GM21786 (cell line): ENCODE data around the gene LRRC55.
"Not testable (repeated sequence)": the region's sequence is repeated elsewhere in the genome, so short reads cannot be mapped to it uniquely, and the experiment has no call there.

ENCODE experiments used
- ATAC-seq: cut with Tn5 transposase; IDR thresholded peaks from one replicate; pipeline ENCODE4 v1.9.1; 2021; ENCODE audit not compliant: unreplicated experiment

The LRRC55 gene

GRCh38 chr11:57160665-57161064, 21.1 kb upstream of the LRRC55 start:
- ATAC-seq: no peak

DNA sequence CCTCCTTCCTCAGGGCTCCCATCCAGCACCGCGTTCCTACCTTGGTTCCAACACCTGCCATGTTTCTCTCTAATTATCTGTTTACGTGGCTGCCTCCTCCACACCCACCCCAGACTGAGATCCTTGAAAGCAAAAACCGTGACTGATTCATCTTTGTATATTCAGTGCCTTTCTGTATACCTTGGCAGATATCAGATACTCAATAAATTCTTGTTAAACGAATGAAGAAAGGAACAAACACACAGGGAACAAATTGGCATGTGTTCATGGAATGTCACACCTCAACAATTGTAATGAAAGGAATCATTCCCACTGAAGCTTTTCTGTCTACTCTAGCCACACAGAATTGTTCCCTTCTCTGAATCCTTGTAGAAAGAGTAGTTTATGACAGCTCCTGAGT, 20.4 kb upstream of the LRRC55 start:
- no peak for ATAC-seq

DNA sequence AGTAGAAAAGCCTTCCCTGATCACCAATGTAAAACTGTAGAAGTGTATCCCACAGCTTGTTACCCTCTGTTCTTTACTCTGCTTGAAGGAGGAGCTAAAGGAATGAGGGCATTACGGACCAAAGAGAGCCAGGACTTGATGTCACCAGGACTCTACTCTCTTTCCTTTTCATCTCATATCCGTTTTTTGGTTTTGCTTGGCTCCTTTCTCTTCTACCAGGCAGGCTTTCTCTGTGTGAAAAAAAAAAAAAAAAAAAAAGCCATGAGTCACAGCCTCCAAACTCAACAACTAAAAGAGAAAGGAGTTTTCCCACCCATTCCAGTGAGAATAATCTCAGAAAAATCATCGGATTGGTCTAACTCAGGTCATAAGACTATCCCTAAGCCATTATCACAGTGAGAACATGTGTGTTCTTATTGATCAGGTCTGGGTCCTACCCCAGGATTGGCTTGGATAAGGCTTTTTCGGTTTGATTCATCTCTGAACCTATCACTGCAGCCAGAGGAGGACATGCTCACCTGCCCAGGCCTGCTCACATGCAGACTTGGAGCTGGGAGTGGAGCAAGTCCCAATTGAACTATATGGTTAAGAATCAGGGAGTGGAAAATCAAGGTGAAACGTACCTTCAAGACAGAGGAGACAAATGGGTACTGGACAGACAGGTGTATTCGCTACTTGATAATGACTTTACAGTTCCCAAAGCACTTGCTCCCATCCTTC, 19.4 kb upstream of the LRRC55 start:
- no peak for ATAC-seq

- ATAC-seq: no peak
Observed at GRCh38 chr11:57163160-57163868, 18.4 kb upstream of the LRRC55 start.

DNA sequence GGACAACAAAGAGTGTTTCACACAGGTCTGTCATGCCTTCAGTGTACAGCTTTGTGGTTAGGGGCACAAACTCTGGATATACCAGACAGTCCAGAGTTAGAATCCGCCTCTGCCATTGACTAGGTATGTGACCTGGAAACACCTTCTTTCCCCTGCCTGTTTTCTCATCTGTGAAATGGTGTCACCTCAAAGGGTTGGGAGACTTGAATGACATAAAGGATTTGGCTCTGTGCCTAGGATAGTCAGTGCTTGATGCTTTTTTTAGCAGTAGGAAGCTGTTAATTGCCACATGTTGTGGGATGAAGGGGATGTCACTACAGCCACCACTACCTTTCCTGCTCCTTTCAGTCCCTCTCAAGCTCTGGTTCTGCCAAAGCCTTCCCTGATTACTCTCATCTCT, 17.4 kb upstream of the LRRC55 start:
- no peak for ATAC-seq

GRCh38 chr11:57167125-57167846, 14.5 kb upstream of the LRRC55 start:
- no peak for ATAC-seq

GRCh38 chr11:57169732-57170313, 11.9 kb upstream of the LRRC55 start:
- ATAC-seq: not testable (repeated sequence)

- no peak for ATAC-seq
Observed at GRCh38 chr11:57172031-57172430, 9.7 kb upstream of the LRRC55 start.

DNA sequence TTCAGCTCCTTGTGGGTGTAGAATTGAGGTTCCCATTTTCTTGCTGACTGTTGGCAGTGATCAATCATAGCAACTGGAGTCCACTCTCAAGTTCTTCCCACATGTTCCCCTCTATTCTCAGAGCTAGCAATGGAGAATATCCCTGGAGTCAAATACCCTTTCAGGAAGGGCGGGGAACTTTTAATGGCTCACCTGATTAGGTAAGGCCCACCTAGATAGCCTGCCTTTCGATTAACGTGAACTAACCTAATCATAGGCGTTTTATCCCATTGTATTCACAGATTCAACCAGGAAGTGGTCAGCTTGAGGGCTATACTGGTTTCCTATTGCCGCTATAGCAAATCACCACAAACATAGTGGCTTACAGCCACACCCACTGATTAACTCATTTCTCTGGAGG, 7.1 kb upstream of the LRRC55 start:
- no peak for ATAC-seq

- ATAC-seq: no peak
Observed at GRCh38 chr11:57175478-57175877, 6.3 kb upstream of the LRRC55 start.

- no peak for ATAC-seq
Observed at GRCh38 chr11:57178334-57178733, 3.4 kb upstream of the LRRC55 start.

GRCh38 chr11:57179681-57180080, 2.1 kb upstream of the LRRC55 start:
- no peak for ATAC-seq

- no peak for ATAC-seq
Observed at GRCh38 chr11:57180081-57180561, 1.6 kb upstream of the LRRC55 start.

GRCh38 chr11:57180964-57181363, 789 bp upstream of the LRRC55 start:
- ATAC-seq: no peak

- ATAC-seq: no peak
Observed at GRCh38 chr11:57182896-57183295, 1.1 kb downstream of the LRRC55 start.

DNA sequence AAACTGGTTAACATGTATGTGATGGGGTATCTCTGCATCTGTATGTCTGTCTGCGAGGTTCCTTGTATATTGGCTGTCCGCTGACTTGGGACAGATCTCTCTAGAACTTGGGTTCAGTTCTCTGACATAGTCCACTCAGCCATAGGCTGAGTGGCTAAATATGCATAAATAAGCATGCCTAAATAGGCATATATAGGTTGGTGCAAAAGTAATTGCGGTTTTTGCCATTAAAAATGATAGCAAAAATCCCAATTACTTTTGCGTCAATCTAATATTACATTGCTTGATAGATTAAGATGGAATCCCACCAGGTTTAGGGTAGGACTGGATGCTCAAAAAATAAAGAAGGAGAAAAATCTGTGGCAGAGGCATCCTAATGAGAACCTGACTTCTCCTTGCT, 8.8 kb downstream of the LRRC55 start:
- no peak for ATAC-seq

- no peak for ATAC-seq
Observed at GRCh38 chr11:57191311-57192219, 9.8 kb downstream of the LRRC55 start.

- ATAC-seq: no peak
Observed at GRCh38 chr11:57192316-57192715, 10.6 kb downstream of the LRRC55 start.

DNA sequence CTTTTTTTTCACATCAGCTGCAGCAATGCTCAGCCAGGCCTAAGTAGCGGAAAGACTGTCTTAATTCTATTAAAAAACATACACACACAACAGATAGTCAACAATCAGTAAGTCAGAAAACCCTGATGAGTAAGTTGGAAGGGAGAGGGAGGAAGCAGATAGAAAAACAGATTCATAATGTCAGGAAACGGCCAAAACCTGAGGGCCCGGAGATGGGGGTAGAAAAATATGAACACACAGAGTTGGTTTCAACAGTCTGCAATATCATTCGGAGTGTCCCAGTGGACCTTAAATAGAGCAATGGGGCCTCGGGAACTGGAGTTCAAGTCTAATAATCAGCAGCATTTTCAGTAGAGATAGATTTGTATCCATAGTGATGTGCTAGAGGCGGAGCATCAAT, 14.8 kb downstream of the LRRC55 start:
- no peak for ATAC-seq

- no peak for ATAC-seq
Observed at GRCh38 chr11:57197762-57198161, 16.0 kb downstream of the LRRC55 start.
